HL-60 (cell line): Measurements from ENCODE around the gene COL23A1.

Experiments used
- CTCF ChIP-seq: IDR thresholded peaks from one replicate; pipeline ENCODE4 v1.5.1; 2011; ENCODE audit warnings: low read length, control low read depth, inconsistent platforms; ENCODE audit not compliant: insufficient read depth
- SPI1 ChIP-seq: IDR thresholded peaks from 2 replicates; pipeline ENCODE4 v1.6.1; 2012; ENCODE audit warnings: low read depth, mild to moderate bottlenecking, borderline replicate concordance

GRCh38 chr5:178368274-178368673 lies 221.9 kb downstream of the COL23A1 start:
- TF ChIP-seq CTCF (no peak), SPI1 (no peak)
